ENCODE results near the gene HOMER3. TPM values are rescaled to one million over a fixed set of nuclear protein-coding genes. Genes with fewer than 3 reads are reported as not detected.
A peak's percentile ranks its signal among the peaks of the same experiment; 100 is the strongest.
"Not testable (repeated sequence)": the region's sequence is repeated elsewhere in the genome, so short reads cannot be mapped to it uniquely, and the experiment has no call there.

The HOMER3 gene
- polyA plus RNA-seq, 3 donors = 45.1 to 88.1 (median 49.4) TPM

- WGBS (ENCODE audit: insufficient coverage) = 96% methylated on average over 21 of the region's 29 CpGs
- Histone ChIP-seq H3K79me2 (ENCODE audit: insufficient read depth, low read length) (no peaks in the 10 kb centered on the region), H3K27ac (ENCODE audit: low read depth in 1 of 2, low read length in 2 of 2) (no peak overlapping the region), H3K9me3 (replicated peaks in 1 of 2; ENCODE audit: control insufficient read depth in 1 of 2, insufficient read depth in 1 of 2, low read length in 2 of 2) (no peaks in the 10 kb centered on the region), H3K4me3 (replicated peaks in 1 of 3; ENCODE audit: low read depth in 2 of 3, low read length in 3 of 3) (no peak overlapping the region), H2AFZ (ENCODE audit: insufficient read depth, low read depth, low read length, poor library complexity, severe bottlenecking) (no peak overlapping the region), H3K36me3 (replicated peaks in 1 of 2; ENCODE audit: control insufficient read depth in 1 of 2, insufficient read depth in 2 of 2, low read length in 2 of 2) (peaks cover 83 to 89% of the 10 kb centered on the region in 2 donors), H3K4me2 (replicated peaks; ENCODE audit: extremely low read depth, low read length, poor library complexity, severe bottlenecking) (no peak overlapping the region), H4K20me1 (ENCODE audit: insufficient read depth, low read length) (peaks cover 70% of the 10 kb centered on the region), H3K27me3 (ENCODE audit: control insufficient read depth in 2 of 2, insufficient read depth in 2 of 2, low read length in 2 of 2) (no peaks in the 10 kb centered on the region), H3K9ac (ENCODE audit: insufficient read depth, low read length, poor library complexity, severe bottlenecking) (no peak overlapping the region), H3K4me1 (ENCODE audit: control insufficient read depth in 1 of 2, insufficient read depth in 2 of 2, low read length in 2 of 2) (no peaks in the 10 kb centered on the region)
- intact Hi-C loops (cut with micrococcal nuclease) = no loop called here
- Mint-ChIP-seq H3K27me3 (ENCODE audit: low read depth in 3 of 3) (no peaks in the 10 kb centered on the region), H3K4me1 (no peaks in the 10 kb centered on the region), H3K27ac (peak overlapping the region in 2 of 7 donors; percentile 21 to 23), H3K36me3 (peaks cover 61 to 90% of the 10 kb centered on the region in 2 donors), H3K4me3 (no peak overlapping the region), H3K9me3 (peaks cover 0 to 4% (median 0%) of the 10 kb centered on the region in 7 donors)
- no peak for TF ChIP-seq CTCF (IDR thresholded peaks at IDR 0.05)
- no peak for DNase-seq
Measured at GRCh38 chr19:18903156-18904037, 37.6 kb downstream of the HOMER3 start.

GRCh38 chr19:18902519-18902918 lies 38.5 kb downstream of the HOMER3 start:
- Mint-ChIP-seq H3K27ac (peak overlapping the region in 1 of 7 donors; percentile 30), H3K36me3 (peaks cover 58 to 84% of the 10 kb centered on the region in 2 donors)
- H3K27me3 Mint-ChIP-seq (ENCODE audit: low read depth in 3 of 3); H3K4me3 Mint-ChIP-seq; DNase-seq; H3K4me3 ChIP-seq (replicated peaks in 1 of 3; ENCODE audit: low read depth in 2 of 3, low read length in 3 of 3); H3K4me2 ChIP-seq (replicated peaks; ENCODE audit: extremely low read depth, low read length, poor library complexity, severe bottlenecking); intact Hi-C loops (cut with micrococcal nuclease); H3K9ac ChIP-seq (ENCODE audit: insufficient read depth, low read length, poor library complexity, severe bottlenecking); H2AFZ ChIP-seq (ENCODE audit: insufficient read depth, low read depth, low read length, poor library complexity, severe bottlenecking); H3K27me3 ChIP-seq (ENCODE audit: control insufficient read depth in 2 of 2, insufficient read depth in 2 of 2, low read length in 2 of 2); H3K9me3 ChIP-seq (replicated peaks in 1 of 2; ENCODE audit: control insufficient read depth in 1 of 2, insufficient read depth in 1 of 2, low read length in 2 of 2); H3K79me2 ChIP-seq (ENCODE audit: insufficient read depth, low read length); H3K4me1 Mint-ChIP-seq; H3K9me3 Mint-ChIP-seq; H3K27ac ChIP-seq (ENCODE audit: low read depth in 1 of 2, low read length in 2 of 2); H3K4me1 ChIP-seq (ENCODE audit: control insufficient read depth in 1 of 2, insufficient read depth in 2 of 2, low read length in 2 of 2): not testable (repeated sequence)
- Histone ChIP-seq H4K20me1 (ENCODE audit: insufficient read depth, low read length) (peaks cover 67% of the 10 kb centered on the region), H3K36me3 (replicated peaks in 1 of 2; ENCODE audit: control insufficient read depth in 1 of 2, insufficient read depth in 2 of 2, low read length in 2 of 2) (peaks cover 76 to 81% of the 10 kb centered on the region in 2 donors)
- 100% methylated on average over 1 of the region's 5 CpGs for WGBS (ENCODE audit: insufficient coverage)
